Measurements from ENCODE around the gene PTPN20. TPM values are rescaled to one million over a fixed set of nuclear protein-coding genes. Genes with fewer than 3 reads are reported as not detected.
"Not testable (repeated sequence)": the region's sequence is repeated elsewhere in the genome, so short reads cannot be mapped to it uniquely, and the experiment has no call there.

Gene PTPN20, protein sequence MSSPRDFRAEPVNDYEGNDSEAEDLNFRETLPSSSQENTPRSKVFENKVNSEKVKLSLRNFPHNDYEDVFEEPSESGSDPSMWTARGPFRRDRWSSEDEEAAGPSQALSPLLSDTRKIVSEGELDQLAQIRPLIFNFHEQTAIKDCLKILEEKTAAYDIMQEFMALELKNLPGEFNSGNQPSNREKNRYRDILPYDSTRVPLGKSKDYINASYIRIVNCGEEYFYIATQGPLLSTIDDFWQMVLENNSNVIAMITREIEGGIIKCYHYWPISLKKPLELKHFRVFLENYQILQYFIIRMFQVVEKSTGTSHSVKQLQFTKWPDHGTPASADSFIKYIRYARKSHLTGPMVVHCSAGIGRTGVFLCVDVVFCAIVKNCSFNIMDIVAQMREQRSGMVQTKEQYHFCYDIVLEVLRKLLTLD
- not detected in 2 replicates for total RNA-seq (2021)
- long read RNA-seq, result 0 reads

- H3K4me2 ChIP-seq (ENCODE audit: insufficient read depth, insufficient read length, low read length); H3K9ac ChIP-seq (ENCODE audit: extremely low read depth, insufficient read length, low read length); H2BK12ac ChIP-seq (ENCODE audit: insufficient read length, low read depth, low read length); H3K4me1 ChIP-seq (ENCODE audit: insufficient read depth, low read length); H3K36me3 Mint-ChIP-seq (ENCODE audit: insufficient read depth in 1 of 3, low read depth in 3 of 3); H2BK5ac ChIP-seq (ENCODE audit: insufficient read length, low read length); H3K18ac ChIP-seq (ENCODE audit: insufficient read length, low read depth, low read length); H3K79me1 ChIP-seq (ENCODE audit: insufficient read depth, low read depth, low read length, poor library complexity, severe bottlenecking); H3K23ac ChIP-seq (ENCODE audit: insufficient read length, low read depth, low read length); H3K27me3 ChIP-seq (ENCODE audit: insufficient read depth, low read length); H3K4me3 Mint-ChIP-seq; H3K4ac ChIP-seq (ENCODE audit: low read depth, low read length); H4K20me1 ChIP-seq (ENCODE audit: control insufficient read depth, insufficient read depth, insufficient read length); H3K9me3 Mint-ChIP-seq; H3K23me2 ChIP-seq (ENCODE audit: insufficient read length, low read depth, low read length, poor library complexity, severe bottlenecking); H3K27me3 Mint-ChIP-seq (ENCODE audit: low read depth); H3K14ac ChIP-seq (ENCODE audit: insufficient read depth, low read length); H3K27ac ChIP-seq (ENCODE audit: insufficient read length, low read depth, low read length); H3K79me2 ChIP-seq (ENCODE audit: insufficient read depth, low read length); H4K8ac ChIP-seq (replicated peaks; ENCODE audit: insufficient read length, low read depth, low read length); H2BK15ac ChIP-seq (ENCODE audit: low read depth, low read length); H2AK5ac ChIP-seq (ENCODE audit: insufficient read length, low read length); H3K4me1 Mint-ChIP-seq; H4K91ac ChIP-seq (ENCODE audit: insufficient read length, low read depth, low read length); H3K27ac Mint-ChIP-seq; H3T11ph ChIP-seq (ENCODE audit: low read length); H3K56ac ChIP-seq (ENCODE audit: insufficient read length, low read depth, low read length); H4K5ac ChIP-seq (ENCODE audit: insufficient read length, low read depth, low read length); H2BK20ac ChIP-seq (ENCODE audit: low read depth, low read length, poor library complexity, severe bottlenecking); H2AFZ ChIP-seq (ENCODE audit: low read length); H3K9me3 ChIP-seq (ENCODE audit: control insufficient read depth, low read depth, low read length); H2BK120ac ChIP-seq (ENCODE audit: low read depth, low read length, poor library complexity, severe bottlenecking): not testable (repeated sequence)
- peak; percentile 30 for DNase-seq
- WGBS (ENCODE audit: extremely low coverage, insufficient read length, low lambda C conversion rate), result no CpG with 5 or more reads among the region's 50 CpGs
Observed at GRCh38 chr10:46911144-46911876, at the start of gene PTPN20. Gene PTPN20 (plus strand): TSS chr10:46911428. CDS start chr10:46932500, 21,072 bp downstream.

DNA sequence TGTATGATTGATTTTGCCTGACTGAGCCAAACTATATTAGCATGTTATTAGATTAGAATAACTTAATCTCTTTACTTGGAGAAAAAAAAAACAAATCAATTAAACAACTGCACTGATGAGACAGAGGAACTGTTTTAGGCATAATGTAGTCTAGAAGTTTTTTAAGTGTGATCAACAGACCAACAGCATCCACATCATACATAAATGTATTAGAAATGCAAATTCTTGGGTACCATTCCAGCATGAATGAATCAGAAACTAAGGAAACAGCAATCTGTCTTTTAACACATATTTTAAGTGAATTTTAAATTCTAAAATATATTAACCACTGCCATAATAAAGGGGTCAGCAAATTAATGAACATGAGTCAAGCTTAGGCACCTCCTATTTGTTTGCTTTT, 41.5 kb upstream of the PTPN20 start:
- not testable (repeated sequence) for H3K9ac ChIP-seq (ENCODE audit: extremely low read depth, insufficient read length, low read length); H2BK12ac ChIP-seq (ENCODE audit: insufficient read length, low read depth, low read length); H4K20me1 ChIP-seq (ENCODE audit: control insufficient read depth, insufficient read depth, insufficient read length); H2AK5ac ChIP-seq (ENCODE audit: insufficient read length, low read length); H3K4ac ChIP-seq (ENCODE audit: low read depth, low read length); H3K9me3 ChIP-seq (ENCODE audit: control insufficient read depth, low read depth, low read length); H2BK15ac ChIP-seq (ENCODE audit: low read depth, low read length); H3K27ac ChIP-seq (ENCODE audit: insufficient read length, low read depth, low read length); H3K36me3 Mint-ChIP-seq (ENCODE audit: insufficient read depth in 1 of 3, low read depth in 3 of 3); H3K27me3 Mint-ChIP-seq (ENCODE audit: low read depth); H3K18ac ChIP-seq (ENCODE audit: insufficient read length, low read depth, low read length); H3K79me1 ChIP-seq (ENCODE audit: insufficient read depth, low read depth, low read length, poor library complexity, severe bottlenecking); H3K4me1 ChIP-seq (ENCODE audit: insufficient read depth, low read length); H3K27ac Mint-ChIP-seq; H3K79me2 ChIP-seq (ENCODE audit: insufficient read depth, low read length); H3K4me1 Mint-ChIP-seq; H3K23ac ChIP-seq (ENCODE audit: insufficient read length, low read depth, low read length); H3K23me2 ChIP-seq (ENCODE audit: insufficient read length, low read depth, low read length, poor library complexity, severe bottlenecking); H4K5ac ChIP-seq (ENCODE audit: insufficient read length, low read depth, low read length); H2BK20ac ChIP-seq (ENCODE audit: low read depth, low read length, poor library complexity, severe bottlenecking); H4K8ac ChIP-seq (replicated peaks; ENCODE audit: insufficient read length, low read depth, low read length); H3K4me2 ChIP-seq (ENCODE audit: insufficient read depth, insufficient read length, low read length); H3K14ac ChIP-seq (ENCODE audit: insufficient read depth, low read length); H3T11ph ChIP-seq (ENCODE audit: low read length); H3K27me3 ChIP-seq (ENCODE audit: insufficient read depth, low read length); H4K91ac ChIP-seq (ENCODE audit: insufficient read length, low read depth, low read length); H3K4me3 Mint-ChIP-seq; H3K9me3 Mint-ChIP-seq; DNase-seq; H2AFZ ChIP-seq (ENCODE audit: low read length); H2BK5ac ChIP-seq (ENCODE audit: insufficient read length, low read length); H2BK120ac ChIP-seq (ENCODE audit: low read depth, low read length, poor library complexity, severe bottlenecking); H3K56ac ChIP-seq (ENCODE audit: insufficient read length, low read depth, low read length)

Data from H9 (cell line).